Diencephalon (tissue), 1 donor: ENCODE measurements around the gene CNTFR. TPM values are rescaled to one million over a fixed set of nuclear protein-coding genes. Genes with fewer than 3 reads are reported as not detected.

Source experiments
- total RNA-seq: library from RNA; depleted of rRNA; stranded (reverse); fragments of >200 nt; gene quantifications from one replicate; pipeline ENCODE4 v1.2.3, GENCODE V29; 2014

Gene CNTFR
- total RNA-seq, result 17.5 TPM

GRCh38 chr9:34589636-34590380, at the start of gene CNTFR:
TSS of gene CNTFR (minus strand) at chr9:34589724. CDS start at chr9:34568981, 20,743 bp downstream.

GRCh38 chr9:34637356-34638137, 48.0 kb upstream of the CNTFR start, which contains the start of gene SIGMAR1:
TSS of gene SIGMAR1 (minus strand) at chr9:34637787. CDS start at chr9:34637697, 90 bp downstream.

GRCh38 chr9:34628656-34629490, 39.3 kb upstream of the CNTFR start, which contains the start of gene ARID3C:
TSS of gene ARID3C (minus strand) at chr9:34629066. CDS start at chr9:34628014, 1,052 bp downstream.

GRCh38 chr9:34620061-34620994, 30.8 kb upstream of the CNTFR start, which contains the start of gene DCTN3:
TSS of gene DCTN3 (minus strand) at chr9:34620495. CDS start at chr9:34620464, 31 bp downstream.

GRCh38 chr9:34611811-34612787, 22.6 kb upstream of the CNTFR start, which contains the start of gene RPP25L:
TSS of gene RPP25L (minus strand) at chr9:34612097. CDS start at chr9:34611296, 801 bp downstream.

GRCh38 chr9:34522971-34523797, 66.3 kb downstream of the CNTFR start, which contains the start of gene ENHO:
TSS of gene ENHO (minus strand) at chr9:34522990. CDS start at chr9:34521695, 1,295 bp downstream.

Other genes starting within 250 kb of the CNTFR start
- gene MYORG, start 212.8 kb downstream of the CNTFR start, total RNA-seq, result 6.2 TPM
- 36.4 TPM for gene FAM219A, start 131.2 kb downstream of the CNTFR start, total RNA-seq
- gene DNAI1, start 130.9 kb downstream of the CNTFR start, total RNA-seq, result 4.4 TPM
- 58.8 TPM for gene ENHO, start 66.7 kb downstream of the CNTFR start, total RNA-seq
- gene RPP25L, start 22.4 kb upstream of the CNTFR start, total RNA-seq, result 12.7 TPM
- gene DCTN3, start 30.8 kb upstream of the CNTFR start, total RNA-seq, result 150 TPM
- gene ARID3C, start 39.3 kb upstream of the CNTFR start, total RNA-seq, result 0.69 TPM
- gene SIGMAR1, start 48.1 kb upstream of the CNTFR start, total RNA-seq, result 25.1 TPM
- 42.7 TPM for gene GALT, start 57.0 kb upstream of the CNTFR start, total RNA-seq
- gene IL11RA, start 62.5 kb upstream of the CNTFR start, total RNA-seq, result 7.2 TPM
- gene CCL27, start 72.9 kb upstream of the CNTFR start, total RNA-seq, result 0.69 TPM
- not detected for gene CCL19, start 101.6 kb upstream of the CNTFR start, total RNA-seq
- not detected for gene CCL21, start 120.4 kb upstream of the CNTFR start, total RNA-seq